ENCODE measurements around the gene SNTN. TPM values are rescaled to one million over a fixed set of nuclear protein-coding genes. Genes with fewer than 3 reads are reported as not detected.

SNTN gene
- total and polyA plus RNA-seq, 2 donors (not counting 3 experiments of a cell fraction or from before 2014, with no cell fraction given), result not detected

DNA sequence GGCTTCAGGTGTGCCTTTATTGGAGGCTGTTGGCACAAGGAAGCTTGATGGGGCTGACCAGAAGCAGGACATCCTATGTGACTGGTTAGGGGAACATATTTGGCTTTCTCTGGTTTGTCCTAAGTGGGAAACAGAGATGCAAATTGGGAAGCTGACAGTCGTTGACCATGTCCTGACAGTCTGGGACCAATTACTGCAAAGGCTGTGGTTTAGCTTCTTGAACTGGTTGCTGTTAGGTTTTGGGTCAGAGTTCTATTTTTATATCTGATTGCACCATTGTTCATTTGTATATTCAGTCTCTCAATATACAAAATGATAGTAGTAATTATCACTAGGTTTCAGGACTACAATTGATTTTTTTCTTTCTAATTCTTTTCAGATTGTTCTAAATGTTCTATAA lies 36.8 kb downstream of the SNTN start:
- no TSS peak for BruUV-seq (replicated peaks)
- Histone ChIP-seq H3K4me2 (ENCODE audit: insufficient read depth, low read length) (no peak overlapping the region), H3K4me3 (replicated peaks in 1 of 3; ENCODE audit: insufficient read depth in 1 of 3, low read depth in 1 of 3, low read length in 3 of 3) (no peak overlapping the region), H3K79me2 (ENCODE audit: control insufficient read depth, insufficient read depth, low read length) (no peaks in the 10 kb centered on the region), H3K4me1 (ENCODE audit: control insufficient read depth, extremely low read depth, insufficient read depth, low read length) (no peaks in the 10 kb centered on the region), H3K9ac (replicated peaks; ENCODE audit: extremely low read depth, insufficient read depth, low read length) (no peak overlapping the region), H3K27me3 (ENCODE audit: control insufficient read depth in 2 of 2, insufficient read depth in 2 of 2, low read length in 2 of 2) (no peaks in the 10 kb centered on the region), H3K36me3 (ENCODE audit: control insufficient read depth in 2 of 2, extremely low read depth in 1 of 2, insufficient read depth in 2 of 2, low read length in 2 of 2) (no peaks in the 10 kb centered on the region), H3K27ac (ENCODE audit: insufficient read depth, low read depth, low read length) (no peak overlapping the region), H3K9me3 (replicated peaks; ENCODE audit: control insufficient read depth, insufficient read depth, low read length) (no peaks in the 10 kb centered on the region), H3K9me1 (replicated peaks; ENCODE audit: control insufficient read depth, extremely low read depth, insufficient read depth, low read length) (no peaks in the 10 kb centered on the region), H2AFZ (ENCODE audit: low read depth, low read length) (no peak overlapping the region), H4K20me1 (replicated peaks; ENCODE audit: control insufficient read depth, extremely low read depth, insufficient read depth, low read length) (no peaks in the 10 kb centered on the region)
- FAIRE-seq (no peak), DNase-seq (ENCODE audit: low read depth, low spot score) (no peak)
- CTCF ChIA-PET, result no interaction called here
- TF ChIP-seq, protein P1, sequence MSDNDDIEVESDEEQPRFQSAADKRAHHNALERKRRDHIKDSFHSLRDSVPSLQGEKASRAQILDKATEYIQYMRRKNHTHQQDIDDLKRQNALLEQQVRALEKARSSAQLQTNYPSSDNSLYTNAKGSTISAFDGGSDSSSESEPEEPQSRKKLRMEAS (IDR thresholded peaks at IDR 0.05; ENCODE audit: insufficient read depth, insufficient read length), result no peak
- TF ChIP-seq, protein P2, sequence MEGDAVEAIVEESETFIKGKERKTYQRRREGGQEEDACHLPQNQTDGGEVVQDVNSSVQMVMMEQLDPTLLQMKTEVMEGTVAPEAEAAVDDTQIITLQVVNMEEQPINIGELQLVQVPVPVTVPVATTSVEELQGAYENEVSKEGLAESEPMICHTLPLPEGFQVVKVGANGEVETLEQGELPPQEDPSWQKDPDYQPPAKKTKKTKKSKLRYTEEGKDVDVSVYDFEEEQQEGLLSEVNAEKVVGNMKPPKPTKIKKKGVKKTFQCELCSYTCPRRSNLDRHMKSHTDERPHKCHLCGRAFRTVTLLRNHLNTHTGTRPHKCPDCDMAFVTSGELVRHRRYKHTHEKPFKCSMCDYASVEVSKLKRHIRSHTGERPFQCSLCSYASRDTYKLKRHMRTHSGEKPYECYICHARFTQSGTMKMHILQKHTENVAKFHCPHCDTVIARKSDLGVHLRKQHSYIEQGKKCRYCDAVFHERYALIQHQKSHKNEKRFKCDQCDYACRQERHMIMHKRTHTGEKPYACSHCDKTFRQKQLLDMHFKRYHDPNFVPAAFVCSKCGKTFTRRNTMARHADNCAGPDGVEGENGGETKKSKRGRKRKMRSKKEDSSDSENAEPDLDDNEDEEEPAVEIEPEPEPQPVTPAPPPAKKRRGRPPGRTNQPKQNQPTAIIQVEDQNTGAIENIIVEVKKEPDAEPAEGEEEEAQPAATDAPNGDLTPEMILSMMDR (IDR thresholded peaks at IDR 0.05; ENCODE audit: extremely low read depth in 1 of 2, insufficient read depth in 1 of 2, low read depth in 1 of 2, low read length in 2 of 2), result no peak
- no peak for TF ChIP-seq FOS (IDR thresholded peaks at IDR 0.05; ENCODE audit: borderline replicate concordance, insufficient read depth, low read length)
- TF ChIP-seq POLR2AphosphoS5 (IDR thresholded peaks at IDR 0.05; ENCODE audit: insufficient read depth, low read depth, low read length), result no peak
- TF ChIP-seq MYC (IDR thresholded peaks at IDR 0.05; ENCODE audit: low read depth, low read length), result no peak
- no peak for TF ChIP-seq GATA2 (IDR thresholded peaks at IDR 0.05; ENCODE audit: insufficient read depth, insufficient read length, low read depth, low read length)
- no peak for TF ChIP-seq JUN (IDR thresholded peaks at IDR 0.05; ENCODE audit: borderline replicate concordance, insufficient read depth, insufficient read length, low read depth)
- no peak for TF ChIP-seq EZH2 (IDR thresholded peaks at IDR 0.05; ENCODE audit: borderline replicate concordance, low read depth, low read length, severe bottlenecking)
- no peak for TF ChIP-seq POLR2A (IDR thresholded peaks at IDR 0.05; ENCODE audit: low read depth, low read length)
- POLR2A ChIA-PET, result no interaction called here
- intact Hi-C loops (cut with micrococcal nuclease), result no loop called here
- dilution Hi-C loops (cut with MboI; ENCODE audit: extremely low pct_ligation_motif_present, low sequenced_read_pairs), result no loop called here
